GM12801 (cell line): Measurements from ENCODE around the gene MYO5B.

Source experiments
- CTCF ChIP-seq: IDR thresholded peaks from one replicate; pipeline ENCODE4 v1.5.1; 2011; ENCODE audit warnings: control low read depth; ENCODE audit not compliant: insufficient read length; ENCODE audit errors: extremely low read depth

The MYO5B gene

GRCh38 chr18:50143294-50143693 is 51.7 kb downstream of the MYO5B start:
- TF ChIP-seq CTCF = no peak

GRCh38 chr18:50142441-50143120 is 52.4 kb downstream of the MYO5B start:
- no peak for TF ChIP-seq CTCF

GRCh38 chr18:50138181-50139064 is 56.5 kb downstream of the MYO5B start:
- TF ChIP-seq CTCF = no peak

GRCh38 chr18:50135903-50136302 is 59.0 kb downstream of the MYO5B start:
- TF ChIP-seq CTCF = no peak

GRCh38 chr18:50133526-50133925 is 61.4 kb downstream of the MYO5B start:
- no peak for TF ChIP-seq CTCF

GRCh38 chr18:50131591-50131990 is 63.4 kb downstream of the MYO5B start:
- no peak for TF ChIP-seq CTCF

- no peak for TF ChIP-seq CTCF
These were observed 66.3 kb downstream of the MYO5B start for GRCh38 chr18:50128506-50129271.
